ENCODE measurements around the gene TRPM2.

- TF ChIP-seq CTCF (IDR thresholded peaks at IDR 0.05 in 2 of 3, conservative IDR thresholded peaks at IDR 0.05 in 1 of 3; ENCODE audit: borderline replicate concordance in 1 of 3, insufficient read depth in 1 of 3, low read depth in 2 of 3, low read length in 2 of 3) = no peak
- no peak for TF ChIP-seq ZNF274 (IDR thresholded peaks at IDR 0.05; ENCODE audit: low read depth, low read length)
- no peak for TF ChIP-seq FOSL1 (IDR thresholded peaks at IDR 0.05; ENCODE audit: low read depth)
- no peak for TF ChIP-seq CEBPB (IDR thresholded peaks at IDR 0.05; ENCODE audit: low read depth)
- no peak for TF ChIP-seq ZFX (IDR thresholded peaks at IDR 0.05)
- no peak for TF ChIP-seq POLR2A (IDR thresholded peaks at IDR 0.05; ENCODE audit: borderline replicate concordance, extremely low read depth, insufficient read depth, insufficient read length)
- no peak for TF ChIP-seq RAD21 (IDR thresholded peaks at IDR 0.05; ENCODE audit: low read depth)
- TF ChIP-seq EZH2 (IDR thresholded peaks at IDR 0.05) = no peak
- no peak for TF ChIP-seq EZH2phosphoT487 (IDR thresholded peaks at IDR 0.05; ENCODE audit: borderline replicate concordance)
- TF ChIP-seq SRF (IDR thresholded peaks at IDR 0.05; ENCODE audit: low read depth) = no peak
- no peak for TF ChIP-seq POLR2AphosphoS5 (IDR thresholded peaks at IDR 0.05; ENCODE audit: low read depth, low read length)
- TF ChIP-seq YY1 (IDR thresholded peaks at IDR 0.05; ENCODE audit: extremely low read depth, insufficient replicate concordance, low read depth, low read length) = no peak
- no peak for TF ChIP-seq EGR1 (IDR thresholded peaks at IDR 0.05; ENCODE audit: low read depth)
- TF ChIP-seq ELF1 (IDR thresholded peaks at IDR 0.05; ENCODE audit: borderline replicate concordance, low read depth) = no peak
Measured at GRCh38 chr21:44379515-44379848, 26.1 kb downstream of the TRPM2 start.
